HCT116 (cell line): ENCODE results near the gene RPL10A. TPM values are rescaled to one million over a fixed set of nuclear protein-coding genes. Genes with fewer than 3 reads are reported as not detected.

Source experiments
- ATAC-seq: fragments of 200-7000 bp; cut with Tn5 transposase; 2 replicates; pipeline ENCODE4 v1.9.1; 2020; ENCODE audit warnings: mild to moderate bottlenecking, moderate library complexity
- BruUV-seq: library from RNA; stranded (reverse); fragments of 400-500 nt; replicated peaks from 2 replicates; lab custom pipeline; 2021; lab: Mats Ljungman, UMichigan
- CTCF ChIA-PET: fragments of 300-600 bp; sonication (Branson Sonifier 250); formaldehyde crosslinking; loops from one replicate; lab custom pipeline; 2021; ENCODE audit warnings: antibody characterized with exemption; lab: Charles Lee
- POLR2A ChIA-PET: fragments of 300-600, 350-600 bp; sonication (Branson Sonifier 250); formaldehyde crosslinking; loops from one replicate; lab custom pipeline; 2021; ENCODE audit warnings: antibody characterized with exemption; lab: Charles Lee
- RAD21 ChIA-PET, 2 experiments: fragments of 300-600 bp; sonication (Branson Sonifier 250); formaldehyde crosslinking; loops; one replicate each; lab custom pipeline; 2023; ENCODE audit warnings: low total read pairs in 2 of 2; ENCODE audit not compliant: uncharacterized antibody in 2 of 2, unreplicated experiment in 2 of 2, low non-redundant PET in 1 of 2; lab: Charles Lee
- DNase-seq: peaks from one replicate; pipeline ENCODE4 v3.0.0-alpha.2; 2010; ENCODE audit warnings: low read depth, low spot score
- H2AFZ ChIP-seq: fragments of 200-600 bp; shearing (Covaris generic), sonication (generic); 2 replicates; pipeline ENCODE4 v1.6.1; 2017; ENCODE audit warnings: low read depth, mixed run types, mixed read lengths, antibody characterized with exemption, low read length; ENCODE audit not compliant: poor library complexity, severe bottlenecking
- H3K27ac ChIP-seq: 2 replicates; pipeline ENCODE4 v1.5.1; 2012; ENCODE audit warnings: low read depth, low read length
- H3K27me3 ChIP-seq: fragments of 200-600 bp; sonication (generic); 2 replicates; pipeline ENCODE4 v1.6.1; 2016; ENCODE audit warnings: mixed run types, low read length, mixed read lengths; ENCODE audit not compliant: insufficient read depth
- H3K36me3 ChIP-seq, 2 experiments: fragments of 200-500 bp in 1 of 2; fragments of 200-600 bp in 1 of 2; sonication (Bioruptor generic) in 1 of 2; sonication (generic) in 1 of 2; 2 replicates each; pipeline versions ENCODE4 v1.5.1 to v1.6.1; 2014 to 2016; ENCODE audit warnings: low read length in 2 of 2, inconsistent platforms in 1 of 2, mixed read lengths in 1 of 2, mixed run types in 1 of 2; ENCODE audit not compliant: insufficient read depth in 2 of 2, control insufficient read depth in 1 of 2
- H3K4me1 ChIP-seq, 2 experiments: fragments of 200-600 bp in 1 of 2; sonication (generic) in 1 of 2; 2 replicates each; pipeline versions ENCODE4 v1.5.1 to v1.6.1; 2012 to 2017; ENCODE audit warnings: low read length in 2 of 2, inconsistent platforms in 1 of 2, mild to moderate bottlenecking in 1 of 2, mixed read lengths in 1 of 2, mixed run types in 1 of 2, moderate library complexity in 1 of 2; ENCODE audit not compliant: insufficient read depth in 2 of 2, control insufficient read depth in 1 of 2
- H3K4me2 ChIP-seq: fragments of 200-600 bp; sonication (generic); 2 replicates; pipeline ENCODE4 v1.6.1; 2017; ENCODE audit warnings: mixed run types, low read length, mixed read lengths
- H3K4me3 ChIP-seq, 2 experiments: fragments of 200-600 bp in 1 of 2; sonication (generic) in 1 of 2; replicated peaks in 1 of 2; 2 replicates each; pipeline ENCODE4 v1.5.1; 2011 to 2016; ENCODE audit warnings: low read length in 2 of 2, control low read depth in 1 of 2, low read depth in 1 of 2, mild to moderate bottlenecking in 1 of 2, mixed read lengths in 1 of 2, mixed run types in 1 of 2
- H3K79me2 ChIP-seq: fragments of 200-600 bp; sonication (generic); 2 replicates; pipeline ENCODE4 v1.6.1; 2017; ENCODE audit warnings: mild to moderate bottlenecking, mixed run types, low read length, moderate library complexity, mixed read lengths; ENCODE audit not compliant: insufficient read depth
- H3K9ac ChIP-seq: fragments of 200-600 bp; sonication (generic); 2 replicates; pipeline ENCODE4 v1.6.1; 2016; ENCODE audit warnings: low read length, mixed read lengths
- H3K9me2 ChIP-seq: fragments of 200-600 bp; sonication (generic), shearing (Covaris generic); 2 replicates; pipeline ENCODE4 v1.6.1; 2017; ENCODE audit warnings: mixed run types, mild to moderate bottlenecking, moderate library complexity; ENCODE audit not compliant: insufficient read depth
- H3K9me3 ChIP-seq, 2 experiments: fragments of 200-500 bp in 1 of 2; fragments of 200-600 bp in 1 of 2; sonication (Bioruptor generic) in 1 of 2; sonication (generic) in 1 of 2; 2 replicates each; pipeline ENCODE4 v1.6.1; 2014 to 2017; ENCODE audit warnings: low read length in 2 of 2, mixed read lengths in 2 of 2, inconsistent platforms in 1 of 2, low read depth in 1 of 2, mild to moderate bottlenecking in 1 of 2, mixed run types in 1 of 2, moderate library complexity in 1 of 2; ENCODE audit not compliant: control insufficient read depth in 1 of 2, insufficient read depth in 1 of 2
- H4K20me1 ChIP-seq: fragments of 200-600 bp; sonication (generic), shearing (Covaris generic); 2 replicates; pipeline ENCODE4 v1.6.1; 2017; ENCODE audit warnings: mixed run types, mild to moderate bottlenecking, moderate library complexity; ENCODE audit not compliant: insufficient read depth
- CEBPB ChIP-seq: IDR thresholded peaks from 2 replicates; pipeline ENCODE4 v1.6.1; 2012; ENCODE audit warnings: low read depth
- CTCF ChIP-seq, 3 experiments: fragments of 200-600 bp in 1 of 3; sonication (generic) in 1 of 3; IDR thresholded peaks in 2 of 3; conservative IDR thresholded peaks in 1 of 3; 2 replicates each; pipeline ENCODE4 v1.5.1; 2012 to 2017; ENCODE audit warnings: low read depth in 2 of 3, low read length in 2 of 3, antibody characterized with exemption in 1 of 3, borderline replicate concordance in 1 of 3, control low read depth in 1 of 3, mild to moderate bottlenecking in 1 of 3, mixed read lengths in 1 of 3, mixed run types in 1 of 3, moderate library complexity in 1 of 3; ENCODE audit not compliant: insufficient read depth in 1 of 3
- EGR1 ChIP-seq: IDR thresholded peaks from 2 replicates; pipeline ENCODE4 v1.6.1; 2012; ENCODE audit warnings: low read depth
- ELF1 ChIP-seq: IDR thresholded peaks from 2 replicates; pipeline ENCODE4 v1.6.1; 2012; ENCODE audit warnings: low read depth, borderline replicate concordance
- EZH2 ChIP-seq: fragments of 200-600 bp; sonication (generic); IDR thresholded peaks from 2 replicates; pipeline ENCODE4 v1.6.1; 2017; ENCODE audit warnings: antibody characterized with exemption, mixed run types
- EZH2phosphoT487 ChIP-seq: fragments of 200-600 bp; IDR thresholded peaks from 2 replicates; pipeline ENCODE4 v1.6.1; 2018; ENCODE audit warnings: antibody characterized with exemption, borderline replicate concordance
- FOSL1 ChIP-seq: IDR thresholded peaks from 2 replicates; pipeline ENCODE4 v1.6.1; 2012; ENCODE audit warnings: low read depth
- JUND ChIP-seq: IDR thresholded peaks from 2 replicates; pipeline ENCODE4 v1.6.1; 2012
- MAX ChIP-seq: IDR thresholded peaks from 2 replicates; pipeline ENCODE4 v1.6.1; 2012
- POLR2A ChIP-seq: IDR thresholded peaks from 2 replicates; pipeline ENCODE4 v1.7.0; 2011; ENCODE audit warnings: borderline replicate concordance; ENCODE audit not compliant: insufficient read depth, insufficient read length; ENCODE audit errors: extremely low read depth
- POLR2AphosphoS5 ChIP-seq: IDR thresholded peaks from 2 replicates; pipeline ENCODE4 v1.6.1; 2011; ENCODE audit warnings: mild to moderate bottlenecking, low read depth, low read length, moderate library complexity
- RAD21 ChIP-seq: IDR thresholded peaks from 2 replicates; pipeline ENCODE4 v1.6.1; 2012; ENCODE audit warnings: low read depth, mild to moderate bottlenecking
- REST ChIP-seq: IDR thresholded peaks from 2 replicates; pipeline ENCODE4 v1.6.1; 2012; ENCODE audit warnings: low read depth
- SIN3A ChIP-seq: IDR thresholded peaks from 2 replicates; pipeline ENCODE4 v1.6.1; 2012; ENCODE audit warnings: low read depth
- SRF ChIP-seq: IDR thresholded peaks from 2 replicates; pipeline ENCODE4 v1.6.1; 2012; ENCODE audit warnings: low read depth
- YY1 ChIP-seq: IDR thresholded peaks from 2 replicates; pipeline ENCODE4 v1.6.1; 2011; ENCODE audit warnings: low read length, low read depth, moderate library complexity, mild to moderate bottlenecking; ENCODE audit not compliant: insufficient replicate concordance; ENCODE audit errors: extremely low read depth
- ZBTB33 ChIP-seq: IDR thresholded peaks from 2 replicates; pipeline ENCODE4 v1.6.1; 2011; ENCODE audit warnings: mild to moderate bottlenecking, low read length, moderate library complexity; ENCODE audit not compliant: insufficient replicate concordance; ENCODE audit errors: extremely low read depth
- ZFX ChIP-seq: fragments of 450-650 bp; IDR thresholded peaks from 2 replicates; pipeline ENCODE4 v1.6.1; 2017
- intact Hi-C: fragments of 100-400 bp; cut with micrococcal nuclease; formaldehyde crosslinking; loops from 2 replicates; pipeline ENCODE4 v1.10.0; 2022
- total RNA-seq: library from RNA; stranded (reverse); gene quantifications from one replicate; pipeline ENCODE4 v1.2.1, GENCODE V29; 2021; ENCODE audit not compliant: unreplicated experiment

The RPL10A gene
- total RNA-seq, 1 experiment from 2014 or later: 1,981 TPM

GRCh38 chr6:35476004-35476403 is 7.8 kb downstream of the RPL10A start:
- Histone ChIP-seq H4K20me1 (peaks cover 22% of the 10 kb centered on the region; the same call in 1 of the 2 replicates), H3K9me3 (no peaks in the 10 kb centered on the region), H3K4me2 (no peak overlapping the region), H3K36me3 (peaks cover 8 to 14% of the 10 kb centered on the region in 2 experiments; a peak in 2 of 4 replicates), H3K79me2 (peaks cover 13% of the 10 kb centered on the region), H3K4me1 (peaks cover 2 to 8% of the 10 kb centered on the region in 2 experiments; a peak in 3 of 4 replicates), H3K9me2 (no peaks in the 10 kb centered on the region), H3K27ac (no peak overlapping the region), H3K27me3 (no peaks in the 10 kb centered on the region), H3K9ac (no peak overlapping the region), H2AFZ (no peak overlapping the region), H3K4me3 (no peak overlapping the region)
- POLR2A ChIA-PET: interaction anchor here (1.5 kb wide), 1 partner anchor 13 kb away, joined by 3 read pairs; no protein-coding TSS in a partner anchor
- ATAC-seq (no peak), DNase-seq (no peak)
- no peak for TF ChIP-seq CEBPB
- no peak for TF ChIP-seq CTCF (IDR thresholded peaks at IDR 0.05 in 2 of 3, conservative IDR thresholded peaks at IDR 0.05 in 1 of 3; ENCODE audit: borderline replicate concordance in 1 of 3, insufficient read depth in 1 of 3, low read depth in 2 of 3, low read length in 2 of 3)
- no peak for TF ChIP-seq ZFX
- TF ChIP-seq REST: no peak
- TF ChIP-seq FOSL1: no peak
- TF ChIP-seq RAD21: no peak
- TF ChIP-seq SIN3A: no peak
- no peak for TF ChIP-seq EZH2
- TF ChIP-seq JUND: no peak
- no peak for TF ChIP-seq SRF
- no peak for TF ChIP-seq POLR2A
- no peak for TF ChIP-seq POLR2AphosphoS5
- no peak for TF ChIP-seq YY1
- TF ChIP-seq EZH2phosphoT487: no peak
- TF ChIP-seq MAX: no peak
- no peak for TF ChIP-seq ZBTB33
- TF ChIP-seq ELF1: no peak
- no peak for TF ChIP-seq EGR1
- RAD21 ChIA-PET: no interaction called here
- BruUV-seq: no TSS peak
- intact Hi-C loops: no loop called here
- CTCF ChIA-PET: no interaction called here
